GM21576 (cell line): ENCODE results near the gene ATP6AP2.
"Not testable (repeated sequence)": the region's sequence is repeated elsewhere in the genome, so short reads cannot be mapped to it uniquely, and the experiment has no call there.

Source experiments
- ATAC-seq: cut with Tn5 transposase; IDR thresholded peaks from one replicate; pipeline ENCODE4 v1.9.1; 2021; ENCODE audit warnings: mild to moderate bottlenecking, moderate library complexity; ENCODE audit not compliant: unreplicated experiment

Gene ATP6AP2

GRCh38 chrX:40573763-40574162, 7.0 kb upstream of the ATP6AP2 start:
- no peak for ATAC-seq

DNA sequence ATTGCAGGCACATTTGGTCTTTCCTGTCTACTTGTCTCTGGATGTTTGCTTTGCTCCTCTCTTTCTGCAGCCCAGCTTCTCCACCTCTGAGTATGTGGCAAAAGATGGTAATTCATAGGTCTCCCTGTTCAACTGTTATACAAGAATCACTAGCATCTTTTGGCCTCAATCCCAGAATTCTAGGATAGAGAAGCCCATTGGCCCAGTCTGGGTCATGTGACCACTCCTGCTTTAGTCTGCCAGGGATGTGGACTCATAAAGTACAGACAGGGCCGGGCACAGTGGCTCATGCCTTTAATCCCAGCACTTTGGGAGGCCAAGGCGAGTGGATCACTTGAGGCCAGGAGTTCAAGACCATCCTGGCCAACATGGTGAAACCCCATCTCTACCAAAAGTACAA, 5.4 kb upstream of the ATP6AP2 start:
- not testable (repeated sequence) for ATAC-seq

- no peak for ATAC-seq
Observed at GRCh38 chrX:40576291-40576690, 4.5 kb upstream of the ATP6AP2 start.

DNA sequence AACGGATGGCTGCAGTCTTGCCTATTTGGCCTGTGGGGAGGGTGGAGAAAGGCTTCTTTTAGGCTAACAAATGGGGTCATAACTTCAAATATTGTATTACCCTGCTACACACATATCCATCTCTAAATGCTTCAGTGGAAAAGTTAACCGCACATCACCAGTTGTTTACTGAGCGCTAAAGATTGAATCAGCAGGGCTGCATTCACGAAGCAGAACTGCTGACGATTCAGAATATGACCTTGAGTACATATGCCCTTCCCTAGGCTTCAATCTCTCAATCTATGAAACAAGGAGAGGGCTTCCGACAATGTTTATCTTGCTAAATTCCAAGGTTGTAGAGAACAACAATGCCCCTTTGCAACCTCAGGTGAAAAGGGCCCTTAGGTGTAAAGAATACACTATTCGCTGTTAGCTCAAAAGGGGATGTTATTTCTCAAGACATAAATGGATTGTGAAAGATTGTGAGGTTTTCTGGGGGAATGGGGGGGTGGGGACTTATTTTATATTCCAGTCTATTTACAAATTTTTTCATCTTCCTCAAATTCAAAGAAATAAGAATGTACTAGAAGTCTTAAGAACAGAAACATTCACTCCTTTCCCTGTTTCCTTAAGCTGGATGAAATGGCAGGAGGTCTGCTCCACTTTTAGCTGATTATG, 2.6 kb upstream of the ATP6AP2 start:
- ATAC-seq, result no peak

- ATAC-seq, result no peak
Observed at GRCh38 chrX:40579141-40579540, 1.6 kb upstream of the ATP6AP2 start.

DNA sequence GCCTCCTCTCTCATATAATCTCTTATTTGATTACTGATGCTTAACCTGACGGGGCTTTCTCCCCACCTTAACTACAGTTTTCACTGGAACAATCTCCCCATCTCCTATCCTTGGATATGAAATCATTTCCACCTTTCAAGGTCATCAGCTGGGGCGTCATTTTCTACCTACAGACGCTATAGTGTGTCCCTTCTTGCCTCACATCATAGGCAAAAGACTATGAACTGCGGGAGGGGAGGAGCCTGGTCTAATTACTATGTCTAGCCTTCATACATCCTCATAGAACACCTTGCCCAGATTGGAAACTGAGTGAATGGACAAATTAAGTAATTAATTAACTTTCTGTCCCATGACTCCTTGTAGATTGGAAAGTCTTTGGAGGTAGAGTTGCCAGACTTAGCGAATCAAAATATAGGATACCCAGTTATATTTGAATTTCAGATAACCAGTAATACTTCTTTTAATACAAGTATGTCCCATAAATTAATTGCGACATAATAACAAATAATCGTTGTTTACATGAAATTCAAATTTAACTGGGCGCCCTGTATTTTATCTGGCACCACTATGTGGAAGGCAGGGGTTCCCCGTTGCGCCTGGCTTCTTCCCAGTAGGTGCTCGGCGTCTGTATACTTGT, 752 bp upstream of the ATP6AP2 start:
- ATAC-seq, result peak; percentile 46

GRCh38 chrX:40581336-40581920, 658 bp downstream of the ATP6AP2 start:
- ATAC-seq, result no peak

- not testable (repeated sequence) for ATAC-seq
Observed at GRCh38 chrX:40582178-40582577, 1.4 kb downstream of the ATP6AP2 start.

GRCh38 chrX:40582811-40583210, 2.0 kb downstream of the ATP6AP2 start:
- ATAC-seq, result no peak

GRCh38 chrX:40587623-40588022, 6.9 kb downstream of the ATP6AP2 start:
- ATAC-seq, result not testable (repeated sequence)

GRCh38 chrX:40589616-40590321, 9.0 kb downstream of the ATP6AP2 start:
- ATAC-seq, result not testable (repeated sequence)

DNA sequence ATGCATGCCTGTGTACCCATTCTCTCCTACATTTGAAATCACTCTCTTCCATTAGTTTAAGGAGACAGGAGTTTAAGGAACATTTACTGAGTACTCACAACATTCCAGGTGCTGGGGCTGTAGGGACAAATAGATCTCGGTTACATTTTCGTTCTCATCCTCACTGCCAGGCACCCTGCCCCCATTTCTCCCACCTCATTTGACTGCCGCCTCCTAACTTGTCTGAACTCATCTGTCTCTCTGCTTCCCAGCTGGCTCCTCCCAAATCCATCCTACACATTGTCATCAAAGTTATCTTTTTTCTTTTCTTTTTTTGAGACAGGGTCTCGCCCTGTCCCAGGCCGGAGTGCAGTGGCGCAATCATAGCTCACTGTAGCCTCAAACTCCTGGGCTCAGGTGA, 22.7 kb downstream of the ATP6AP2 start:
- no peak for ATAC-seq

DNA sequence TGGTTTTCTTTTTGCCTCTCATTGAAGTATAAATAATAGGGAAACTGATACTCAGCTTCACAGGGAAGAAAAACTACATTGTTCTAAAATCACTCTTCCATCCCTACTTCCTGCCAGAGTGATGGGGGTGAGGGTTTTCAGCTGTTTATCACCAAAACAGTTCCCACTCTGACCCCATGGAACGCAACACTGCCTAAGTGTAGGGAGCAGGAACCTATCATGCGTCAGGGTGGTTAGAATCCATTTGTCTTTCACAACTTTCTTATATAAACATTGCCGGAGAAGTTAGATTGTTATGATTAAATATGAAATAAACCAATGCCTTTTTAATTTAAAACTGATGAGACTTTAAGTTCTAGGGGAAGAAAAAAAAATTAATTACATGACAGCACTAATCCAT, 26.6 kb downstream of the ATP6AP2 start:
- no peak for ATAC-seq

DNA sequence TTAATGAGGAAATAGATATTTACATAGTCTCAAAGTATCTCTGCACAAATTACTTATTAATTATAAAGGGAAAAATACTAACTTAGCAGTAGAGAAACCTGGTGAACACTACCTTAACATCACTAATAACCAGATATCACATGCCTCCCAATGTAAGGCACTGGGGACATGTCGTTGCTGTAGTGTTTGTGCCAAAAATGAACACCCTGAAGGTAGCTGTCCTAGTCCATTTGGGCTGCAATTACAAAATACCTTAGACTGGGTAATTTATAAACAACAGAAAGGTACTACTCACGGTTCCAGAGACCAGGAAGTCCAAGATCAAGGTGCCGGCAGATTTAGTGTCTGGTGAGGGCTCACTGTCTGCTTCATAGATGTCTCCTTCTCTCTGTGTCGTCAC, 31.7 kb downstream of the ATP6AP2 start:
- no peak for ATAC-seq

DNA sequence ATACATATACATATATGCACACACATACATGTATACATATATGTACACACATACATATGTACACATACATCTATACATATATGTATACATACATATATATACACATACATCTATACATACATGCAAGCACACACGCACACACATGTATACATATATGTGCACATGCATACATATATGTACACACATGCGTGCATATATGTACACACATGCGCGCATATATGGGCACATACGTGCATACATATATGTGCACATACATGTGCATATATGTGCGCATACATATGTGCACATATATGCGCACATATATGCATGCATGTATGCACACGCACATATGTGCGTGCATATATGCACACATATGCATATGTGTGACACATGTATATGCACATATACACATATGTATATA, 35.2 kb downstream of the ATP6AP2 start:
- ATAC-seq, result no peak

DNA sequence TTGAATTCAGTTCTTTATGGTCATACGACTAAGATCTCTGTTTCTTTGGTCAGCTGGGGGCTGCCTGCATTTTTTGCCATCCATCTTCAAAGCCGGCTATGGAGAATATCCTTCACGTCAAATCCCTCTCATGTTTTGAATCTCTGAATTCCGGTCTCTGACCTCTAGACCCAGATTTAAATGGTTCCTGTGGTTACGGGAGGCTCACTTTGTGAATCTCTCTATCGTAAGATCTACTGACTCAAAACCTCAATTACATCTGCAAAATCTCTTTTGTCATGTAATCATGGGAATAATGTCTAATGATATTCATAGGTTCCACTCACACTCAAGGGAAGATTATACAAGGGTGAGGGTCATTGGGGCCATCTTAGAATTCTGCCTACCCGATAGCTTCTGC, 36.8 kb downstream of the ATP6AP2 start:
- ATAC-seq, result no peak

- ATAC-seq, result no peak
Observed at GRCh38 chrX:40622479-40623138, 41.8 kb downstream of the ATP6AP2 start.

DNA sequence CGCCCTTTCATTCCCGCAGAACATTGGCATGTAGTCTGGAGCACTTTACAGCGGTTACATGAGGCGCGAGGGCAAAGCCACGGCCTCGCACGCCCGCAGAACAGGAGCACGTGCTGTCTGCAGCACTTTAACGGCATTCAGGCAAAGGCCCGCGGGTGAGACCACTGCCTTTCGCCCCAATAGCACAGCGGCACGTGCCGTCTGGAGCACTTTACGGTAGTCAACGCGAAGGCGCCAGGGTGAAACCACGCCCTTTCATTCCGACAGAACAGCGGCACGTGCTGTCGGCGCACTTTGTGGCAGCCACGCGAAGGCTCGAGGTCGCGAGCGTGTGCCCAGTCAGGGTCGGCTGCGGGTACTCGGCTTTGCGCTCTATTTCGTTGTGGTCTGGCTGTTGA, 42.4 kb downstream of the ATP6AP2 start, which contains the start of gene MPC1L:
Gene MPC1L (plus strand): TSS at position 290 of the 398 bp plus-strand sequence. CDS start 138 bp downstream, outside the sequence.
- ATAC-seq, result no peak

DNA sequence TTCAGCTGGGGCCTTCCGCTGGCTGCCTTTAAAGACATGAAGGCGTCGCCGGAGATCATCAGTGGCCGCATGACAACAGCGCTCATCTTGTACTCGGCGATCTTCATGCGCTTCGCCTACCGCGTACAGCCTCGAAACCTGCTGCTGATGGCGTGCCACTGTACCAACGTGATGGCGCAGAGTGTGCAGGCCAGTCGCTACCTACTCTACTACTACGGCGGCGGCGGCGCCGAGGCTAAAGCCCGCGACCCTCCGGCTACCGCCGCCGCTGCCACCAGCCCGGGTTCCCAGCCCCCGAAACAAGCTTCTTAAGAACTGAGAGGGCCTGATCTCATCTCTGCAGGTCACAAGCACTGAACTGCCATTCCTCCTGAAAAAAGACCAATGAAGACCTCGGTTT, 42.9 kb downstream of the ATP6AP2 start:
- ATAC-seq, result no peak

DNA sequence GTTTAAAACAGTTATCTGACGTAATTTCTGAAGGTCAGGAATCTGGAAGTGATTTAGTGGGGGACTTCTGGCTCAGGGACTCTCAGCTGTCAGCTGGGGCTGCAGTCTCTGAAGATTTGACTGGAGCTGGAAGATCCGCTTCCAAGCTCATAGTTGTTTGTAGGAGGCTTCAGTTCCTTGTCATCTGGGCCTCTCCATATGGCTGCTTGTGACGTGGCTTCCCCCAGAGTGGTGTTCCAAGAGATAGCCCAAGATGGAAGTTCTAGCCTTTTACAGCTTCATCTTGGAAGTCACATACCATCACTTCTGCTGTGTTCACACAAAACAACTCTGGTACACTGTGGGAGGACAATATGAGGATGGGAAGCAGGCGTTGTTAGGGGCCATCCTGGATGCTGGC, 44.5 kb downstream of the ATP6AP2 start:
- ATAC-seq, result no peak

DNA sequence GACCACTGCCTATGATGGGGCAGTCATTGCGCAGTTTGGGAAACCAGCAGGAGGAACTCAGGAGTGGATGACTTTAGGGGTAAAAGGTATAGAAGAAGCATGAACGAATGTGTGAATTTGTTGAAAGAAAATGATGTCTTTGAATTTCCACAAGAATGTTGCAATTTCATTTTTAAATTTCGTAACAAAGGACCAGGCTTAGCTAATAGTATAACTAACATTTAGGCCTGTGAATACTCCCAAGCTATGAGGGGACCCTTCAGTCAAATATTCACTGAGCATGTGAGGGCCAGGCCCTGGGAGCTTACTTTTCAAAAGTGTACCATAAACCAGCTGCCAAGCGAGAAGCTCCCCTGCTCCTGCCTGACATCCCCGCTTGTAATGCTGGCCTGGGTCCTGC, 47.7 kb downstream of the ATP6AP2 start:
- ATAC-seq, result no peak
